HG03159 (cell line): ENCODE data around the gene MBIP.

Source experiments
- ATAC-seq: cut with Tn5 transposase; IDR thresholded peaks from one replicate; pipeline ENCODE4 v1.9.1; 2021; ENCODE audit warnings: mild to moderate bottlenecking, moderate library complexity; ENCODE audit not compliant: unreplicated experiment

Gene MBIP

DNA sequence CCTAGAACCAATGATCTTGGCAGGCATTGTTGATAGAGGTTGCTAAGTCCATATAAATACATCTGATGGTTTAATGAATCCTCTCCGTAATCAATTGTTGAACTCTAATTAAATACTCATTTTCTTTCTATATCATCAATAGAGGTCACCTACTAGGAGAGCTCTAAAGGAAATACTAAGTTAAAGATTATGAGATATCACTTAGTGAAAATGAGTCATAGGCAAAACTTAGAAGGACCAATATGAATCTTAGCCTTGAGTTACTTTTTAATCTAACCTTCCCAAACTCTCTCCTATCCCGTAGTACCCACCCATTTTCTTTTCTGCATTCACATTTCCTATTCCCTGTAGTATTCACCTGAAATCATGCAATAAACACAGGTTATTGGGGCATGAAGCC lies 50.2 kb downstream of the MBIP start:
- no peak for ATAC-seq

DNA sequence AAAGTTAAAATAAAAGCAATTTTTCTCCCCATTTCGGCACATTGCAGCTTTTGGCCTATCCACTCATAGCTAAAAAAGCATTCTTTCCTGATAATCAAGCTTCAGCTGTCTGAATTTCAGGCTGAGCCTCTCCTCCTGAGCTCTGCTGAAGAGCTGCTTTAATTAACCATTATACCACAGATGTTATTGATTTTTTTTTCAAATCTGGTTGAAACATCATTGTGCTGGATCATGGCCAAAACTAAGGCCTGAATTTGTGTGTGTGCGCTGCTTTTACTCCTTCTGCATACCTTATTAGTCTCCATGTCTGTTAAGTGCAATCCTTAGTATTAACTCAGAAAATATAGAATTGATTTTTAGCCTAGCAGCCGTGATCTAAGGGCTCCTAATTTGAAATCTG lies 52.3 kb downstream of the MBIP start:
- no peak for ATAC-seq

DNA sequence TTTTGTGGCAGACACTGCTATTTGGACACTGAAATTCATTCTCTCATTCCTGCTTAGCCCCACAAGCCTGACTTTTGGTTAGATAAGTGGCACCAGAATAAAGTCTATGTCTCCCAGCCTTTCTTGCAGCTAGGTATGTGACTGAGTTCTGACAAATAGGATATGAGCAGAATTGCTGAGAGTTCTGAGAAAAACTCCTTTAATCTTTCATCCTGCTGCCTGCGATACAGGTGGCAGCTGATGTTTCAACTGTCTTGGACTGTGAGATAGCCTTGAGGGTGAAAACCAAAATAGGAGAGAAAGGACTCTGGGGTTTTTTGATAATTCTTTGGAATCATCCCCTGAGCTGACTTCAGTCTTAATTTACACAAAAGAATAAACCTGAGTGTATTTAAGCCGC lies 55.8 kb downstream of the MBIP start:
- ATAC-seq: no peak

DNA sequence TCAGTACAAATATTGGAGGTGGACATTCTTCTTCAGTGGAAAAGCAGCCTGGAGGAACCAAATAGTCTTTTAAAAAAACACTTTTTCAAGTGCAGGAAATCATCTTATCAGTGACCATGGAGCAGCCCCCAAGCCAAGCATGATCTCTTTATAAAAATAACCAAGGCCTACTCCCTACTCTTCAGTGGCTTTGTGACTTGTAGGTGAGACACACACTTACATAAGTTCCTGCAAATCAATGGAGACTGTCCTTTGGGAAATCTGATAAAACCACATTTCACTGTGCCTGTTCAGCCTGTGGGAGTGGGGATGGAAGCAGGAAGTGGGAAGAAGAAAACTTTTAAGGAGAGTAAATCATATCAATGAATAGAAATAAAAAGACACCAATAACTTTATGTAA lies 56.3 kb downstream of the MBIP start:
- ATAC-seq: no peak

DNA sequence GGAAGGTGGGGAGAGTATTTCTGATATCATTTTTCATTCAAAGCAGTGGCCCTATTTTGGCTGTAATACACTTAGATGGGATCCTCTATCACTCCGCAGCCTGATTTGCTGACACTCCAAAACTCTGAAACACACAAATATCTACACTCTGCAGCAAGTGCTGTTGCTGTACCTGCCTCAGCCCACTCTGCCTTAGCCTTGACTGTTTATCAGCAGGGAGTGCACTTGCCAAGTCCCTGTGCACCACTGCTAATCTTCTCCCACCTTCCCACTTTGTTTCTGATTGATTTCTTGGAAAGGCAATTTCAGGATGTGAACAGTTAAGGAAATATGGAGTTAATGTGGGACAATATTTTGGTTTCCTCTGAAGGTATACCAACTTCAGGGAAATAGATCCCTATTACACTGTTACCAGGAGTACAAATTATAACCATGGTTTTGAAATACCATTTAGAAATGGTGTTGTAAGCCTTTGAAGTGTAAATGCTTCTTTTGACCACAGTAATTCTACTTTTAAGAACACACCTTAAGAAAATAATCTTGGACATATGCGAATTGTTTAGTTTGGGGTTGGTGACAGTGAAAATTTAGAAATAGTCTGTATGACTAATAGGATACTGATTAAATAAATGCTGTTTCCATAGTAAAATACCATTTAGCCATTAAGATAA lies 59.3 kb downstream of the MBIP start:
- ATAC-seq: no peak

DNA sequence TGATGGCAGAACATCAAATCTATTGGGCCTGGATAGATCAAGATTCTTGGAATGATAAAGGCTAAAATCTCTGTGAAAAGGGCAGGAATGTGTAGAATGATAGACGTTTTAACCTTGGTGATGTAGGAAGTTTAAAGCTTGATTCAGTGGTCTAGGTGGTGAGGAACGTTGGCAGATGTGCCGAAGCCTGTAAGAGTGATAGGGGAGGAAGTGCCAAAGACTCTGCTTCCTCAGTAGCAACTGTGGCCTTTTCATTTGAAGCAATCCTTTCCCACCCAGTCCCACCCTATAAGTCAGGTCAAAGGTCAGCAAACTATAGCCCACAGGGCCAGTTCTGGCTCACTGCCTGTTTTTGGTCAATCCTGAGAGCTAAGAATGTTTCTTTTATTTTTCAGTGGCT lies 62.2 kb downstream of the MBIP start:
- ATAC-seq: no peak

DNA sequence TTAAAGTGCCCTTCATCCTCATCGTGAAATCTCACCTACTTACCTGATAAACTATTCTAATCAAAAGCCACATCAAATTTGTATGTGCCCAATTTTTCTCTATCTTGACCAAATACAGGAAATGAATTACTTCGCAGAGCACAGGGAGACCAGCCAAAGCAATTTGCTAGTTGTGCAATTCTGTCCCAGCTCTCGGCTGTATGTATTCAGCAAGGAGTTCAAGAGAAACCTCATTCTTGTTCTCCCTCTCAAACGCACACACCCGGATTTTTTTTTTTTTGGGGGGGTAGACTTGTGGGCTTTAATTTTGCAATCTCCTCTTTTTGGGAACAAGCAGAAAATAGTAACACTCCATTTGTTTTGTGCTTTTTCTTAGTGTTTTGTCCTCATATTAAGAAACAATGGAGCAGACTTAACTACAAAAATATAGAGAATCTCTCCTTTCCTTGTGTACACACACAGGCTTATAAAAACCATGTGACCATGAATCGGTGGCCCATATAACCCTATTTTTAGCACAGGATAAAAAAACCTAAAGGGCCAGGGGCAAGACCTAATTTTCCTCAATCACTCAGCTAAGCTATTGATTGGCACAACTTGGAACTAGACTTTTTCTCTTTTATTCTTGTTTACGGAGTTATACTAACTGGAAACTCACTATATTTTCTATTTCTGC lies 64.2 kb downstream of the MBIP start:
- no peak for ATAC-seq

DNA sequence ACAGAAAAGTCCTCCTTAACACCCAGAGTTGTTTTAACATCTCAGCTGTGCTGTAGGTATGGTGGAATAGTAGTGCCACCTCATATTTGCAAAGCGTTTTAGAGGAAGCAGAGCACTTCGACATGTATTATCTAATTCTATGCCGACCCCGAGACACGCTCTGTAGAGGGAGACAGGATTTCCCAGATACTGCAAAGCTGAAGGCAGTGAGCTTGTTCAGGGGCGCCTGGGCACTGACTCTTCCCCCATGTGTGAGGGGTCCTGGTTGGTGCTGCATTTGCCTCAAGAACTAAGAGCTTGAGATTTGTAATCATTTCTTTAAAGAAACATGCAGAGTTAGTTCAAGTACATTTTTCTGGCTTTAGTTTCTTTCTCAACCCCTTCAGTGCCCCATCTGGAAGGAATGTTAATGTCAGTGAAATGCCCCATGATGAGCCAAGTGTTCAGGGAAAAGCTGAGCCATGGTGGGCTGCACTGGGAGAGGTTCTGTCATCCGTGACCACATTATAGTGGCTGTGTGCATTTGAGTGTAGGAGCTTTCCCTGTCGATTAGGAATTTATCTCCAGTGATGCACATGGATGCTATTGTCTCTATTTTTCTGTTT lies 66.3 kb downstream of the MBIP start:
- no peak for ATAC-seq
